Endodermal cell (in vitro differentiated cells): Measurements from ENCODE around the gene MROH9. TPM values are rescaled to one million over a fixed set of nuclear protein-coding genes. Genes with fewer than 3 reads are reported as not detected.

Experiments
- DNase-seq: peaks from one replicate; pipeline ENCODE4 v3.0.0-alpha.2; 2017
- H3K27ac ChIP-seq: 2 replicates; pipeline ENCODE4 v1.5.1; 2013; ENCODE audit warnings: mild to moderate bottlenecking, low read depth, low read length, moderate library complexity
- H3K27me3 ChIP-seq: 2 replicates; pipeline ENCODE4 v1.6.1; 2013; ENCODE audit warnings: mild to moderate bottlenecking, low read length, moderate library complexity; ENCODE audit not compliant: insufficient read depth, control insufficient read depth, poor library complexity, severe bottlenecking
- H3K36me3 ChIP-seq: 2 replicates; pipeline ENCODE4 v1.7.0; 2013; ENCODE audit warnings: mild to moderate bottlenecking, low read length, moderate library complexity; ENCODE audit not compliant: control insufficient read depth, insufficient read depth
- H3K4me1 ChIP-seq: one replicate; pipeline ENCODE4 v1.7.0; 2013; ENCODE audit warnings: low read length; ENCODE audit not compliant: control insufficient read depth, insufficient read depth
- H3K4me3 ChIP-seq: 2 replicates; pipeline ENCODE4 v1.5.1; 2013; ENCODE audit warnings: mild to moderate bottlenecking, low read length, moderate library complexity
- H3K9ac ChIP-seq: 2 replicates; pipeline ENCODE4 v1.6.1; 2013; ENCODE audit warnings: mild to moderate bottlenecking, low read length, moderate library complexity; ENCODE audit not compliant: poor library complexity, severe bottlenecking; ENCODE audit errors: extremely low read depth
- H3K9me3 ChIP-seq: 2 replicates; pipeline ENCODE4 v1.6.1; 2013; ENCODE audit warnings: mild to moderate bottlenecking, low read length, moderate library complexity; ENCODE audit not compliant: control insufficient read depth
- H3K27ac Mint-ChIP-seq: 2 replicates; pipeline ENCODE4 v1.8.0; 2020; ENCODE audit warnings: mixed read lengths
- H3K27me3 Mint-ChIP-seq: 2 replicates; pipeline ENCODE4 v1.8.0; 2021; ENCODE audit warnings: mild to moderate bottlenecking, mixed read lengths; ENCODE audit not compliant: insufficient read depth
- H3K36me3 Mint-ChIP-seq: 2 replicates; pipeline ENCODE4 v1.8.0; 2020; ENCODE audit warnings: low read depth, mixed read lengths
- H3K4me1 Mint-ChIP-seq: 2 replicates; pipeline ENCODE4 v1.8.0; 2020; ENCODE audit warnings: mixed read lengths
- H3K4me3 Mint-ChIP-seq: 2 replicates; pipeline ENCODE4 v1.8.0; 2020; ENCODE audit warnings: mild to moderate bottlenecking, moderate library complexity, mixed read lengths
- H3K9me3 Mint-ChIP-seq: 2 replicates; pipeline ENCODE4 v1.8.0; 2020; ENCODE audit warnings: mild to moderate bottlenecking, mixed read lengths
- WGBS, 2 experiments: methylation state at CpG; one replicate each; pipeline versions ENCODE4 v1.1.5 to v1.1.7; 2013; ENCODE audit warnings: missing lambda C conversion rate in 2 of 2, mixed read lengths in 1 of 2; ENCODE audit not compliant: insufficient coverage in 1 of 2, insufficient read length in 1 of 2; 5-methylcytosine and 5-hydroxymethylcytosine counted together
- total RNA-seq, 2 donors: library from RNA; stranded (reverse); fragmentation: NEBNext Ultra II Directional in 1 of 2; extraction: Animal tissue kit (Norgen Biotek cat#: 25700) in 1 of 2; gene quantifications; 2 replicates in 1 of 2; 3 replicates in 1 of 2; pipeline ENCODE4 v1.2.1, GENCODE V29; 2021
- TF ChIP-seq, protein P1 (sequence below): fragments of 200-600 bp; sonication (generic); conservative IDR thresholded peaks from 2 replicates; pipeline ENCODE4 v1.5.0; 2021; ENCODE audit warnings: antibody characterized with exemption, mild to moderate bottlenecking

MROH9 gene
- total RNA-seq, 2 donors from 2014 or later = not detected

DNA sequence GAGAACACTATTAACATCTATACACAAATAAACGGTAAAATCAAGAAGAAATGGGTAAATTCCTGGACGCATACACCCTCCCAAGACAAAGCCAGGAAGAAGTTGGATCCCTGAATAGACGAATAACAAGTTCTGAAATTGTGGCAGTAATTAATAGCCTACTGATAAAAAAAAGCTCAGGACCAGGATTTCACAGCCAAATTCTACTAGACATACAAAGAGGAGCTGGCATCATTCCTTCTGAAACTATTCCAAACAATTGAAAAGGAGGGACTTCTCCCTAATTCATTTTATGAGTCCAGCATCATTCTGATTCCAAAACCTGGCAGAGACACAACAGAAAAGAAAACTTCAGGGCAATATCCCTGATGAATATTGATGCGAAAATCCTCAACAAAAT lies 84.6 kb downstream of the MROH9 start:
- no peaks in the 10 kb centered on the region for H3K36me3 ChIP-seq
- peaks cover 2% of the 10 kb centered on the region for H3K9me3 Mint-ChIP-seq
- TF ChIP-seq, protein P1, sequence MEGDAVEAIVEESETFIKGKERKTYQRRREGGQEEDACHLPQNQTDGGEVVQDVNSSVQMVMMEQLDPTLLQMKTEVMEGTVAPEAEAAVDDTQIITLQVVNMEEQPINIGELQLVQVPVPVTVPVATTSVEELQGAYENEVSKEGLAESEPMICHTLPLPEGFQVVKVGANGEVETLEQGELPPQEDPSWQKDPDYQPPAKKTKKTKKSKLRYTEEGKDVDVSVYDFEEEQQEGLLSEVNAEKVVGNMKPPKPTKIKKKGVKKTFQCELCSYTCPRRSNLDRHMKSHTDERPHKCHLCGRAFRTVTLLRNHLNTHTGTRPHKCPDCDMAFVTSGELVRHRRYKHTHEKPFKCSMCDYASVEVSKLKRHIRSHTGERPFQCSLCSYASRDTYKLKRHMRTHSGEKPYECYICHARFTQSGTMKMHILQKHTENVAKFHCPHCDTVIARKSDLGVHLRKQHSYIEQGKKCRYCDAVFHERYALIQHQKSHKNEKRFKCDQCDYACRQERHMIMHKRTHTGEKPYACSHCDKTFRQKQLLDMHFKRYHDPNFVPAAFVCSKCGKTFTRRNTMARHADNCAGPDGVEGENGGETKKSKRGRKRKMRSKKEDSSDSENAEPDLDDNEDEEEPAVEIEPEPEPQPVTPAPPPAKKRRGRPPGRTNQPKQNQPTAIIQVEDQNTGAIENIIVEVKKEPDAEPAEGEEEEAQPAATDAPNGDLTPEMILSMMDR = no peak
- no peaks in the 10 kb centered on the region for H3K36me3 Mint-ChIP-seq
- H3K27ac ChIP-seq = no peak overlapping the region
- H3K4me1 ChIP-seq = peaks cover 3% of the 10 kb centered on the region
- no peaks in the 10 kb centered on the region for H3K27me3 ChIP-seq
- H3K9me3 ChIP-seq = no peaks in the 10 kb centered on the region
- no peaks in the 10 kb centered on the region for H3K27me3 Mint-ChIP-seq
- DNase-seq = no peak
- no peak overlapping the region for H3K4me3 Mint-ChIP-seq
- H3K9ac ChIP-seq = no peak overlapping the region
- no peak overlapping the region for H3K4me3 ChIP-seq
- H3K27ac Mint-ChIP-seq = no peak overlapping the region
- H3K4me1 Mint-ChIP-seq = peaks cover 2% of the 10 kb centered on the region
- WGBS, 2 experiments = 92 to 100% methylated on average over 2 to 4 of the region's 4 CpGs

DNA sequence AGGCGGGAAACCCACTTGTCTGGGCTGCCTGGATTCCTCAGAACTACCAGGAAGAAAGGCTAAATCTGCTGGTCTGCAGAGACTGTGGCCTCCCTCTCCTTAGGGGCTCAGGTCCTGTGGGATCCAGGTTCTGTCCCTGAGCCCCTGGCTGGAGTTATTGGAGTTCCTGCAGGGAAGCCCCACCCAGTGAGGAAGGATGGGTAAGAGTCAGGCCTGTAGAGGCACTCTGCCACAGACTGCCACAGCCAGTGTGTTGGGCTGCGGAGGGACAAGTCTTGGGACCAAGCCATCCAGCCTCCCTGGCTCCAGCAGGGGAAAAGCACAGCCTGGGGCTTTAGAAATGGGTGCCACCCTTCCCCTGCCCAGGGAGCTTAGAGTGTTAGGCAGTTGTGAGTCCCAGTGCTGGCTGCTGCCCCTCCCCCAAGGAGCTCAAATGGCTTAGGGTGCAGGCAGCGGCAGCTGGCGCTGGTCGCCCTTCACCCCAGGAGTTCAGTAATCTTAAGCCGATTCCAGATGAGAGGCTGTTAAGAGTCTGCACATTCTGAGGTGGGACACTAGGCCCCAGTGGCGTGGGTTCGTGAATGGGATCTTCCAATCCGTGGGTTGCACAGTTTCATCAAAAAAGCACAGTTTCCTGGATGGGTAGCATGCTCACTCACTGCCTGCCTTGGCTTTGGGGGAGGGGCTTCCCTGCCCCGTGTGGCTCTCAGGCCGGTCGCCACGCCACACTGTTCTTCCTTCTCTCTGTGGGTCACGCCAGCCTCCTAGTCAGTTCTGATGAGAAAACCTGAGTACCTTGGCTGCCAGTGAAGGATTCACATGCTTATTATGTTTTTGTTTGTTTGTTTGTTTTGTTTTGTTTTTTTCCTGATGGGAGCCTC lies 97.7 kb downstream of the MROH9 start:
- Mint-ChIP-seq H3K4me1 (no peaks in the 10 kb centered on the region), H3K9me3 (no peaks in the 10 kb centered on the region), H3K4me3 (no peak overlapping the region), H3K27ac (no peak overlapping the region), H3K36me3 (no peaks in the 10 kb centered on the region), H3K27me3 (no peaks in the 10 kb centered on the region)
- Histone ChIP-seq H3K9me3 (no peaks in the 10 kb centered on the region), H3K4me1 (peaks cover 2% of the 10 kb centered on the region), H3K4me3 (no peak overlapping the region), H3K27ac (no peak overlapping the region), H3K27me3 (no peaks in the 10 kb centered on the region), H3K9ac (no peak overlapping the region), H3K36me3 (no peaks in the 10 kb centered on the region)
- TF ChIP-seq, protein P1 = no peak
- peak; percentile 67 for DNase-seq
- 77 to 83% methylated on average over 13 to 14 of the region's 14 CpGs for WGBS, 2 experiments

DNA sequence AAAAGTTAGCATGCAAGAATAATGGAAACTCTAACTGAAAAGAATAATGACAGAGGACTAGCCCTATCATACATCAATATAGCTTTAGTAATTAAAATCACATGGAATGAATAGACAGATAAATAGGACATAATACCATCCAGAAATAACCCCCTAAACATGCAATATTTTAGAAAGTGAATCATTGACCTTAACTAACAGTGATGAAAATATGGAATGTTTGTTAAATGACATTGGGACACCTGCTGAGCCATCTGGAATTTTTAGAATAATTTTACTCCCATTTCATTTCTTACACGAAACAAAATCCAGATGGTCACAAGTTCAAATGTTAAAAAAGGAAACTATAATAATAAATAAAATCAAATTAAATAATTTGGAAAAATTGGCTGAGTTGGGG lies 102.3 kb downstream of the MROH9 start:
- Histone ChIP-seq H3K4me3 (no peak overlapping the region), H3K9me3 (no peaks in the 10 kb centered on the region), H3K36me3 (no peaks in the 10 kb centered on the region), H3K27ac (no peak overlapping the region), H3K27me3 (no peaks in the 10 kb centered on the region), H3K4me1 (peaks cover 2% of the 10 kb centered on the region), H3K9ac (no peak overlapping the region)
- Mint-ChIP-seq H3K4me1 (no peaks in the 10 kb centered on the region), H3K4me3 (no peak overlapping the region), H3K27me3 (no peaks in the 10 kb centered on the region), H3K9me3 (no peaks in the 10 kb centered on the region), H3K27ac (no peak overlapping the region), H3K36me3 (no peaks in the 10 kb centered on the region)
- no CpG with 5 or more reads among the region's 1 CpG for WGBS, 2 experiments
- TF ChIP-seq, protein P1 = no peak
- DNase-seq = no peak
